Mesendoderm (in vitro differentiated cells): ENCODE measurements around the gene GPR176.
"Not testable (repeated sequence)": the region's sequence is repeated elsewhere in the genome, so short reads cannot be mapped to it uniquely, and the experiment has no call there.

Source experiments
- DNase-seq: peaks from one replicate; pipeline ENCODE4 v3.0.0; 2013
- H2AK5ac ChIP-seq: 2 replicates; pipeline ENCODE4 v1.6.1; 2013; ENCODE audit warnings: low read length, inconsistent platforms
- H2BK120ac ChIP-seq: 2 replicates; pipeline ENCODE4 v1.6.1; 2013; ENCODE audit warnings: low read depth, mild to moderate bottlenecking, low read length, moderate library complexity, mixed read lengths
- H2BK15ac ChIP-seq: replicated peaks from 2 replicates; pipeline ENCODE4 v1.6.1; 2013; ENCODE audit warnings: low read depth, mild to moderate bottlenecking, moderate library complexity
- H2BK5ac ChIP-seq: 2 replicates; pipeline ENCODE4 v1.6.1; 2013; ENCODE audit warnings: low read length, inconsistent platforms
- H3K18ac ChIP-seq: 2 replicates; pipeline ENCODE4 v1.6.1; 2013; ENCODE audit warnings: mild to moderate bottlenecking, low read length, mixed read lengths
- H3K23ac ChIP-seq: one replicate; pipeline ENCODE4 v1.6.1; 2013; ENCODE audit warnings: low read length
- H3K27ac ChIP-seq: 2 replicates; pipeline ENCODE4 v1.5.1; 2013; ENCODE audit warnings: low read depth, mild to moderate bottlenecking, inconsistent platforms, low read length, moderate library complexity
- H3K27me3 ChIP-seq: 2 replicates; pipeline ENCODE4 v1.6.1; 2013; ENCODE audit warnings: low read length, control low read depth, mild to moderate bottlenecking, inconsistent platforms; ENCODE audit not compliant: insufficient read depth, poor library complexity
- H3K36me3 ChIP-seq: 2 replicates; pipeline ENCODE4 v1.6.1; 2013; ENCODE audit warnings: low read length, inconsistent platforms; ENCODE audit not compliant: control insufficient read depth, insufficient read depth
- H3K4ac ChIP-seq: one replicate; pipeline ENCODE4 v1.6.1; 2013; ENCODE audit warnings: low read depth, mild to moderate bottlenecking, low read length, moderate library complexity
- H3K4me1 ChIP-seq: 2 replicates; pipeline ENCODE4 v1.6.1; 2013; ENCODE audit warnings: low read depth, low read length, inconsistent platforms; ENCODE audit not compliant: control insufficient read depth
- H3K4me2 ChIP-seq: 2 replicates; pipeline ENCODE4 v1.6.1; 2013; ENCODE audit warnings: low read length
- H3K4me3 ChIP-seq: 2 replicates; pipeline ENCODE4 v1.5.1; 2013; ENCODE audit warnings: mild to moderate bottlenecking, low read length
- H3K56ac ChIP-seq: one replicate; pipeline ENCODE4 v1.6.1; 2013; ENCODE audit warnings: low read length
- H3K79me1 ChIP-seq: 2 replicates; pipeline ENCODE4 v1.6.1; 2013; ENCODE audit warnings: low read length, inconsistent platforms
- H3K79me2 ChIP-seq: 2 replicates; pipeline ENCODE4 v1.6.1; 2013; ENCODE audit warnings: mild to moderate bottlenecking, low read length; ENCODE audit not compliant: control insufficient read depth, insufficient read depth
- H3K9ac ChIP-seq: 2 replicates; pipeline ENCODE4 v1.6.1; 2013; ENCODE audit warnings: low read length, inconsistent platforms
- H4K5ac ChIP-seq: one replicate; pipeline ENCODE4 v1.6.1; 2013; ENCODE audit warnings: low read length
- H4K8ac ChIP-seq: one replicate; pipeline ENCODE4 v1.6.1; 2013; ENCODE audit warnings: low read depth, mild to moderate bottlenecking, control low read depth, low read length, moderate library complexity
- WGBS: extraction: QIAGEN DNeasy Blood & Tissue Kit; methylation state at CpG from one replicate; pipeline ENCODE4 v1.1.7; 2013; ENCODE audit warnings: low lambda C conversion rate, missing lambda C conversion rate; ENCODE audit not compliant: insufficient coverage; ENCODE audit errors: extremely low coverage; 5-methylcytosine and 5-hydroxymethylcytosine counted together

The GPR176 gene

DNA sequence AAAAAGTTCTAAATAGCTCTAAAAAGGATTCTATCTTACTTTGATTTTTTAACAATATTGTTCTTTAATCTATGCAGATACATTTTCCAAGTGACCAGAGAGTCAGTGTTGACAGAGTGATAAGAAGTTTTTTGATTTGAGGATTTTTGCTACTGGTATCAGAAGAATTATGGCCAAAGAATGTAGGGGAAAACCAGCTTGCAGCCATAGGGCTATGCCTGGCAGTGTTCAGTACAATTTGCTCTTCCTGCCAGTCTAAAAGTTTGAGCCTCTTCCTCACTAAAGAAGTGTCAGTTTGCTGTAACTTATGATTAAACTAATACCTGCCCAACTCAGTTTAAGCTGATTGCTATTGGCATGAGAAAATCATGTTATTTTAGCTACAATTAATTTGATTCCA lies 102.2 kb downstream of the GPR176 start:
- Histone ChIP-seq H3K27me3 (no peaks in the 10 kb centered on the region), H3K4ac (no peak overlapping the region), H3K36me3 (no peaks in the 10 kb centered on the region), H3K79me2 (no peaks in the 10 kb centered on the region), H3K18ac (no peak overlapping the region), H2BK5ac (no peak overlapping the region), H3K23ac (no peak overlapping the region), H4K5ac (no peak overlapping the region), H2BK15ac (no peak overlapping the region), H3K56ac (no peak overlapping the region), H2BK120ac (no peak overlapping the region), H3K79me1 (no peaks in the 10 kb centered on the region), H4K8ac (no peak overlapping the region), H2AK5ac (no peak overlapping the region), H3K27ac (no peak overlapping the region), H3K4me3 (no peak overlapping the region), H3K9ac (no peak overlapping the region), H3K4me1 (no peaks in the 10 kb centered on the region), H3K4me2 (no peak overlapping the region)
- DNase-seq = no peak

DNA sequence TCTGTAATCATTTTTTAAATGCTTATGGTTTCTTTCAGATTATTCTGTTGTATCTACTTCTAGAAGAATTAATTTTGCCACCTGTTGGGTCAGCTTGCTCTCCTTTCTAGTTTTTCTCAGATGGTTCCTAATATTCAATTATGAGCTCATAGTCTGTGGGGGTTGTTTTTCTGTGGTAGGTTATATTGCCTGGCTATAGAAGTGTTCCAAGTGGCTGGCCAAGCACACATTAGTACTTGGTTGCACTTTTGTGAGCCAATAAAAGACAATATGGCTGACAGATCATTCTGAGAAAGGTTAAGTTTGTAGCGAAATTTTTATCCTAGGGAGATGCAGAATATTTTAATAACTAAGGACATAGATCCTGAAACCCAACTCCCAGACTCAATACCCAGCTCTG lies 105.6 kb downstream of the GPR176 start:
- Histone ChIP-seq H3K36me3 (no peaks in the 10 kb centered on the region), H2BK15ac (no peak overlapping the region), H3K4me2 (no peak overlapping the region), H2BK120ac (no peak overlapping the region), H2BK5ac (no peak overlapping the region), H3K56ac (no peak overlapping the region), H4K8ac (no peak overlapping the region), H3K18ac (no peak overlapping the region), H2AK5ac (no peak overlapping the region), H4K5ac (no peak overlapping the region), H3K4me1 (no peaks in the 10 kb centered on the region), H3K23ac (no peak overlapping the region), H3K4ac (no peak overlapping the region), H3K9ac (no peak overlapping the region), H3K27ac (no peak overlapping the region), H3K79me1 (no peaks in the 10 kb centered on the region), H3K4me3 (no peak overlapping the region), H3K79me2 (no peaks in the 10 kb centered on the region), H3K27me3 (no peaks in the 10 kb centered on the region)
- no CpG with 5 or more reads among the region's 1 CpG for WGBS
- DNase-seq = no peak

DNA sequence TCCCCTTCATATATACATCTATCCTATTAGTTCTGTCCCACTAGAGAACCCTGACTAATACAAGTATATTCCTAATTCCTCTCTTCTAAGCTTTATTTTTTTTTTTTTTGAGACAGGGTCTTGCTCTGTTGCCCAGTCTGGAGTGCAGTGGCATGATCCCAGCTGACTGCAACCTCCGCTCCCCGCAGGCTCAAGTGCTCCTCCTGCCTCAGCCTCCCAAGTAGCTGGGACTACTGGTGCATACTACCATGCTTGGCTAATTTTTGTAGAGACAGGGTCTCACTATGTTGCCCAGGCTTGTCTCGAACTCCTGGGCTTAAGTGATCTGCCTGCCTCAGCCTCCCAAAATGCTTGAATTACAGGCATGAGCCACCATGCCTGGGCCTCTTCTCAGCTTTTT lies 107.4 kb downstream of the GPR176 start:
- WGBS = no CpG with 5 or more reads among the region's 3 CpGs
- not testable (repeated sequence) for H3K18ac ChIP-seq, H3K79me1 ChIP-seq, H3K9ac ChIP-seq, H3K56ac ChIP-seq, H3K79me2 ChIP-seq, H3K36me3 ChIP-seq, H3K4ac ChIP-seq, H3K23ac ChIP-seq, H2BK15ac ChIP-seq, H4K8ac ChIP-seq, H3K4me1 ChIP-seq, H2BK120ac ChIP-seq, DNase-seq, H3K4me2 ChIP-seq, H3K27ac ChIP-seq, H2BK5ac ChIP-seq, H2AK5ac ChIP-seq, H4K5ac ChIP-seq, H3K27me3 ChIP-seq, H3K4me3 ChIP-seq

DNA sequence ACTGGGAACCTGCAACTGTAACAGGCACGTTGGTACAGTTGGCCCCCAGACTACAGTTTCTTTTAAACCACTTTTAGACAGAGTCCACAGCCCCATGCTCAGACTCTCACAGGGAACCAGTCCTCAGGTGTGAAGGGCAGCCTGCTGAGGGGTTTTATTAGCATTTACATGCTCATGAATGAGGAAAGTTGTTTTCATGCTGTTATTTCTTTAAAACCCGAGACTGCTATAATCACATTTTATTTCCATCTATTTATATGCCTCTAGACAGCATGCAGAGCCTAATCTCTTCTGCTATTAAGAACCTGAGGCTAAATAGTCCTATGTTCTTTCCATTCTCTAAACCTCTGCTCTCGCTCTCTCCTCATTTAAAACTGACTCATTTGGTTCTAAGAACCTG lies 111.2 kb downstream of the GPR176 start:
- no peak overlapping the region for H2BK15ac ChIP-seq

DNA sequence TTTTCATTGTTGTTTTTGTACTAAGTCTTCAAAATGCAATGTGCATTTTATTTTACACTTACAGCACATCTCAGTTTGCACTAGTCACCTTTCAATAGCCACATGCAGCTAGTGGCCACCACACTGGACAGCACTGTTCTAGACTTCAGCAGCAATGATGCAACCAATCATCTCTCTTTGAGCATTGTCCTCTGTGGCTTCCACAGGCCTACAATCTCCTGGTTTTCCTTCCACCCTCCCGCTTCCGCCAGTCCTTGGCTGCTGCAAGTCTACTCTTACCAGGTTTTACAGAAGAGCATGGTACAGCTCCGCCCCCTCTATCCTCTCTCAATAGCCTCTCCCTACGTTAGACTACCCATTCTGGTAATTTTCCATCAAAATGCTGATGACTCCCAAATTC lies 112.3 kb downstream of the GPR176 start:
- Histone ChIP-seq H2BK15ac (no peak overlapping the region), H2BK5ac (no peak overlapping the region), H3K4ac (no peak overlapping the region), H3K18ac (no peak overlapping the region), H3K23ac (no peak overlapping the region), H3K4me2 (no peak overlapping the region), H3K27ac (no peak overlapping the region), H3K56ac (no peak overlapping the region), H3K79me1 (no peaks in the 10 kb centered on the region), H3K9ac (no peak overlapping the region), H4K5ac (no peak overlapping the region), H3K79me2 (no peaks in the 10 kb centered on the region), H3K4me3 (no peak overlapping the region), H2BK120ac (no peak overlapping the region), H4K8ac (no peak overlapping the region), H2AK5ac (no peak overlapping the region), H3K27me3 (no peaks in the 10 kb centered on the region), H3K36me3 (no peaks in the 10 kb centered on the region), H3K4me1 (peaks cover 3% of the 10 kb centered on the region)
- peak; percentile 47 for DNase-seq
- WGBS = no CpG with 5 or more reads among the region's 4 CpGs

More for the DNA sequence above, 111.2 kb downstream of the GPR176 start:
- no peak overlapping the region for H3K18ac ChIP-seq
- no peak overlapping the region for H4K8ac ChIP-seq
- no CpG with 5 or more reads among the region's 3 CpGs for WGBS
- H3K4me1 ChIP-seq = peaks cover 3% of the 10 kb centered on the region
- no peak overlapping the region for H3K23ac ChIP-seq
- no peaks in the 10 kb centered on the region for H3K79me1 ChIP-seq
- no peak overlapping the region for H3K9ac ChIP-seq
- no peak overlapping the region for H4K5ac ChIP-seq
- no peak overlapping the region for H3K56ac ChIP-seq
- H2AK5ac ChIP-seq = no peak overlapping the region
- H3K27me3 ChIP-seq = no peaks in the 10 kb centered on the region
- no peaks in the 10 kb centered on the region for H3K79me2 ChIP-seq
- no peak overlapping the region for H3K4me3 ChIP-seq
- H3K4me2 ChIP-seq = no peak overlapping the region
- no peaks in the 10 kb centered on the region for H3K36me3 ChIP-seq
- H2BK120ac ChIP-seq = no peak overlapping the region
- DNase-seq = no peak
- H3K4ac ChIP-seq = no peak overlapping the region
- H2BK5ac ChIP-seq = no peak overlapping the region
- H3K27ac ChIP-seq = no peak overlapping the region

DNA sequence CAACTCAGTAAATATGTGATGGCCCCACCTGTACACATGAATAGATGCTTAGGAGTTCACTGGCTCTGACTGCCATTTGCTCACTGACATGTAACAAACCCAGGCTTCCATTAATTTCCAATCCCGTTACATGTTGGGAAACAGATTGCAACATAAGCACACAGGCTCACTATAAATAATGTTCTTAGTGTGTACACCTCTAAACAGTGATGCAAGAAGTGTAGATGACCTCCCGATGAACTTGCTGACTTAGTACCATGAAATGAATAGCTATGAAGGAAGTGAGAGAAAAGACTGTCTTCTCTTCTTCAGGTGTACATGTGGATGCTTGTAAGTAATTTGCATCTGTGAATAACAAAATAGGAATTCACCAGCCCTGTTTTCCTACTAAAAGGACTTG lies 116.0 kb downstream of the GPR176 start:
- Histone ChIP-seq H3K79me1 (no peaks in the 10 kb centered on the region), H3K4me3 (no peak overlapping the region)
- whole genome bisulfite sequencing = no CpG with 5 or more reads among the region's 2 CpGs

More for the DNA sequence above, 116.0 kb downstream of the GPR176 start:
- H4K8ac ChIP-seq = no peak overlapping the region
- no peak overlapping the region for H3K18ac ChIP-seq
- no peaks in the 10 kb centered on the region for H3K79me2 ChIP-seq
- no peaks in the 10 kb centered on the region for H3K36me3 ChIP-seq
- H3K56ac ChIP-seq = no peak overlapping the region
- no peak overlapping the region for H2BK120ac ChIP-seq
- H2BK15ac ChIP-seq = no peak overlapping the region
- no peak overlapping the region for H4K5ac ChIP-seq
- no peak for DNase-seq
- peaks cover under 1% of the 10 kb centered on the region for H3K4me1 ChIP-seq
- no peak overlapping the region for H3K9ac ChIP-seq
- H3K4ac ChIP-seq = no peak overlapping the region
- no peak overlapping the region for H3K4me2 ChIP-seq
- no peak overlapping the region for H2BK5ac ChIP-seq
- H2AK5ac ChIP-seq = no peak overlapping the region
- H3K27ac ChIP-seq = no peak overlapping the region
- no peaks in the 10 kb centered on the region for H3K27me3 ChIP-seq
- H3K23ac ChIP-seq = no peak overlapping the region
